NCI-H526 treated with DMSO at 0.1 percent for 48 hours (cell line): ENCODE data around the gene TBC1D21.

Experiments
- DNase-seq: peaks from one replicate; lab custom pipeline; 2025; lab: John Stamatoyannopoulos, UW

TBC1D21 gene

GRCh38 chr15:73873456-73873855, at the start of gene TBC1D21:
Gene TBC1D21 (plus strand): TSS chr15:73873564. CDS start chr15:73873710, 146 bp downstream.
- DNase-seq = no peak

- no peak for DNase-seq
These were observed 46.6 kb upstream of the TBC1D21 start for GRCh38 chr15:73826711-73827251.

DNA sequence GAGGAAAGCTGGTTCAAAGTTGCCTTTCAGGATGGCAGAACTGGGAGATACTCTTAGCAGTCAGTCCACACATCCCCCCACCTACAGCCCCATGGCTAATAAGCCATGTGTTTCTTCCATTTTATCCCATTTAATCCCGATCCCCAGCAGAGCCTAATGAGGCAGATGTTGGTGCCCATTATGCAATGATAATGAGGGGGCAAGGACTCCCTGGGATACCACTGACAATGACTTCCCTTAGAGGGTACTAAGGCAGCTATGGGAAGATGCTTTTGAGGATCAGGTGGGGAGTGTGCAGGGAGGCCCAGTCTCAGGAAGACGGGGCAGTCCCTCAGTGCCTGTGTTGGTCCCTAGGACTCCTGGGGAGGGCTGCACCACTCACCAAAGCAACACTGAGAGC, 43.8 kb upstream of the TBC1D21 start:
- DNase-seq = no peak

DNA sequence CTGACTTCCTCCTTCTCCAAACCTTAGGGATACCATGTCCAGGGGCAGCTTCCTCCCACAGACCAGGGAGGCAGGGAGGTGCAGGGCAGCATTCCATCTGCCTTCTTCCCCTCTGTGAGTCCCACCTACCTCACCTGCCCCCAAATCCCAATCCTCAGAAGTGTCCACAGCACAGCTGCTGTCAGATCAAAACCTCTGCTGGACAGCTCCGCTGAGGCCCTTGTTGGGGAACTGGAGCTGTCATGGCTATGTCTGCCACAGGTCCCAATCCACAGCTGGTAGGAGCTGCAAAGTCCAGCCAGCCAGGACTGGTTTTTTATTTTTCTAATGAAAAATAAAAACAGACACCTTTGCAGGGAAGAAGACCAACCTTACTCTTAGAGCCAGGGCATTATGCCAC, 40.7 kb upstream of the TBC1D21 start:
- no peak for DNase-seq

DNA sequence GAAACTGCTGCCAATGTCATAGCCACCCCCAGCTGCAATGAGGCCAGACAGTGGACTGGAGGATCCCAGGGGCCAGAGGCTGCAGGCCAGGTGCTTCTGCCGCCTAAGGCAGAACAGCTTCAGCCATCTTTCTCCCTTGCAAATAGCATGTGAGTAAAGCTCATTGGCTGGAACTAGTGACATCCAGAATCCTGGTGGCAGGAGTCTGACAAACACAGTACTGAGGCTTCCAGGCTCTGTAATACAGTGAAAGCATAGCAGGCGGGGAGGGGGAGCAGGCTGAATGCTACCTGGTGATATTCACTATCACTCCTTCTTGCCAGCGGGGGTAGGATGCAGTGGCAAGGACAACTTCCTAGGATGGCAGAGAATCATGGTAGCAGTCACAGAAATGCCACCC, 36.5 kb upstream of the TBC1D21 start:
- DNase-seq = no peak

- no peak for DNase-seq
These were observed 34.4 kb upstream of the TBC1D21 start for GRCh38 chr15:73838831-73839426.

DNA sequence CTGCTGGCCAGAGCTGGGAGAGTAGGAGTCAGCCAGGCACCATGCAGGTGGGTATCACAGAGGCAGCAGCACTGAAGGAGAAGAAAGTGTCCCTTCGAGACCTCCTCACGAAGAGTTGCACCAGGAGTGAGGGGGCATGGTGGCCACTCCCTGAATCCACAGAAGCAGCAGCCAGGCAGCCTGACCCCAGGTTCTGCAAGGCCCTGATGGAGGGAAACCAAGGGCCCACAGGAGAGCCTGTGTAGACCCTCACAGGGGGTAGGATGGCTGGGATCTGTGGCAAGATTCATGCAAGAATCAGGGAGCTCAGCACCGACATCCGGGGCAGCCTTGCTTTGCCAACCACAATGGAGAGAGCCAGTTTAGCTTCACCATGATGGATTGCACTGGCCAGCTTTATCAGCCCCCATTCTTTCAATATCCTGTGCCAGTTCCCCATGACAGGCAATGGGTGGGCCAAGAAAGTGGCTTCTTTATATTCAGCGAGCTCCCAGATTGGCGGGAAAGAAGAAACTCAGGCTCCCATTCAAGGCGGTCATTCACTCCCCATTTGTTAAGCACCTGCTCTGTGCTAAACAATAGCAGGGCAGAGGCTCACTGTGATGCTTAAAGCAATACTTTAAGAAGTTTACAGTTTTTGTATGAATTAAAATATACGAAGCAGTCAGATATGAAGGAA, 33.5 kb upstream of the TBC1D21 start:
- no peak for DNase-seq

DNA sequence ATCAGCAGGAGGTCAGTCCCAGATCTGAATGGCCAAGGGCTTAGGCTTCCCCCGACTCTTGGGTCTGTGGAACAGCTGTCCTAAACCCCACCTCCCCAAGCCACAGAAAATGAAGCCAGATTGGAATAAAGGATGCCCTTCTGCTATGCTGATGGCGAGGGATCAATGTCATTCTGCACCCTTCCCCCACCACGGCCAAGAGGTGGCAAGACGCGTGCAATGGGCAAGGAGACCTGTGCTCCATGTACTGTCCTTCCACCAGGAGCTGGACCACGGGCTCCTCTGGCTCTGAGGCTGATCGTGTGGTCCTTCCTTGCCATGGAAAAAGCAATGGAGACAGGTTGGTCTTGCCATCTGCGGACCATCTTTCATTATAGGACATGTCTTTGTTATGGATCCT, 32.6 kb upstream of the TBC1D21 start:
- DNase-seq = no peak

- DNase-seq = no peak
These were observed 31.3 kb upstream of the TBC1D21 start for GRCh38 chr15:73841756-73842725.

- no peak for DNase-seq
These were observed 29.6 kb upstream of the TBC1D21 start for GRCh38 chr15:73843787-73844186.

- DNase-seq = no peak
These were observed 29.0 kb upstream of the TBC1D21 start for GRCh38 chr15:73844356-73844755.

- DNase-seq = no peak
These were observed 27.9 kb upstream of the TBC1D21 start for GRCh38 chr15:73845507-73845906.

GRCh38 chr15:73845907-73846306, 27.5 kb upstream of the TBC1D21 start:
- DNase-seq = no peak

DNA sequence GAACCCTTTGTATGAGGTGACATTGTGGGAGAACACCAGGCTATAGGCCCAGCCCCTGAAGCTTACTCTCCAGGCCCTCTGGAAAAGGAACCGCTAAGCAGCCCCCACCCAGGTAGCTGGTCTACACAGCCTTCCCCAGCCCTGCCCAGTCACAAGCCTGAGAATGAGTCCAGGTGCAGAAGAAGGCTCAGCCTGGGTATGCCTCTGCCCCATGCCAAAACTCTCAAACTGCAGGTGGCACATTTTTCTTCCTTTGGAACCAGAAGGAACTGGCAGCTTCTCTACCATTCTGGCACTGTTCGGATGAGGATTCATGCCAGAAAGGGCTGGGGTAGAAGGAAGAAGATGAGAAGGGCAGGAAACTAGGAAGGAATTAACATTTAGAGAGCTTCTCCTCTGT, 23.7 kb upstream of the TBC1D21 start:
- no peak for DNase-seq

- no peak for DNase-seq
These were observed 23.1 kb upstream of the TBC1D21 start for GRCh38 chr15:73850228-73850627.

- DNase-seq = no peak
These were observed 21.7 kb upstream of the TBC1D21 start for GRCh38 chr15:73851689-73852088.

- no peak for DNase-seq
These were observed 20.9 kb upstream of the TBC1D21 start for GRCh38 chr15:73852507-73852906.

DNA sequence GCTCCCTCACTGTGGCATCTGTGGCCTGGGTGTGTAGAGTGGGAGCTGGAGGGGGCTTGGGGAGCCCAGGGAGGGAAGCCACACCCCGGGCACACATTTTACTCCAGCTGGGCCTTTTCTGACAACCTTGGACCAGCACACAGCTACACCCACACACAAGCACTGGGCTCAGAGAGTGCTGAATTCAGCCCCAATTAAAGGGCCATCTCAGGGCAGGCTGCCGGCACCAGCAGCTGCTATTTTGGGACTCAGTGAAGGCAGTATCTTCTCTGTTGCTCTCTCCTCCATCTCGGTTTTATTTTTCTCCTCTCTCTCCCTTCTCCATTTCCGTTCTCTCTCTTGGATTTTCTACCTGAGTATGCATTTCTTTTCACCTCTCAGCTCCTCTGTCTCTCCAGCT, 19.1 kb upstream of the TBC1D21 start:
- DNase-seq = no peak

DNA sequence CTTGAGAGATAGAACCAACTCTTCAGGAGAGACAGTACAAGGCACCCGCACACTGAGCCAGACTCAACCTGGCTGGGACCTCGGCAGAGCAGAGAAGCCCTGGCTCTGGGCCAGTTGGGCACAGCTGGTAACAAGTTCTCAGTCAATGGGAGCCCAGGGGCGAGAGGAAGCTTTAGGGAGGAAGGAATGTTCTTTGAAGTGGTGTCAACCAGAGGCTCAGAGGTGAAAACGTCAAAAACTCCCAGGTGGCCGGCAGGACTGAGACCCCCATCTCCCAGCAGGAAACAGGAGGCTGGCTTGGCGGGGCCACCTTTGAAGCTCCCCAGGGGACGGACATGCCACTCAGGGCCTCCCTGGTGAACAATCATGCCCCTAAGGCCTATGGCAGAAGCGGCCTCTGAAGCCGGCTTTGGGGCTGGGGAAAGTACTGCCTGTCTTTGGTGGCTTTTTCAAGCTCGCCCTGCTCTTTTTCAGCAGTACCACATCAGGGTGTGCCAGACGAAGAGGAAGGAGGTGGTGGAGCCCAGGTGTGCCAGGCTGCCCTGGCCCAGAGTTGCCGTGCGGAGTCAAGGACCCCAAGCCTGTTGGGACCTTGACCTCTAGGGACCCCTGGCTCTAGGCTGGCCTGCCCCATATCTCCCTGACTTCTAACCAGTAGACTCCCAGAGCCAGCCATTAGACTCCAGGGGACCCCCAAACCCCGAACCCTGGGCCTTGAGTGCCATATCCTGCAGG, 16.7 kb upstream of the TBC1D21 start:
- DNase-seq = no peak

DNA sequence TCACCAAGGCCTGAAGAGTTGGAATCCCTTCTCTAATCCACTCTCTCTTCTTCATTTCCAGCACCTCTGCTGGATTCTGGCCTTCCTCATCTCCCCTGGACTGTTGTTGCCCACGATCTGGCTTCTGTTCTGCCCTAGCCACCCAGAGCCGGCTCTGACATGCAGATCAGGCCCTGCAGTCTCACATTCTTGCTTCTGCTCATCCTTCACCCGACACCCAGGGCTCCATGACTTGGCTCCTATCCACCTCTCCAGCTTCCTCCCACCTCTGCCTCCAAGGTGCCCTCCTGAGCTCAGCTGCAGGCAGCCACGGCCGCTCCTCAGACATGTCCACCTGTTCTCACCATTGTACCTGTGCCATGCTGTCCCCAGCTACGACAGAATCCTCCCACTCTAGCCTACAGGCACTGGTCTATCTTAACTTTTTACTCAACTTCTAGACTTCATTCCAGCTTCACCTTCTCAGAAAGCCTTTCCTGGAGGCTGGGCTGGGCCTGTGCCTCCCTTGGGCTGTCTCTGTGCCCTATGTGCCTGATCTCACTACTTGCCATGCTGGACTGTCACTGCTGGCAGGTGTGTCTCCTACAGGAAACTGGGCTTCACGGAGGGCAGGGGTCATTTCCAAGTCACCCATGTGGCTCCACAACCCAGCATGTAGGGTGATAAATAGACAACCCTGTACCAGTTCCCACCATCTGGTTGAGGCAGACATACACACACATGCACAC, 16.0 kb upstream of the TBC1D21 start:
- no peak for DNase-seq

DNA sequence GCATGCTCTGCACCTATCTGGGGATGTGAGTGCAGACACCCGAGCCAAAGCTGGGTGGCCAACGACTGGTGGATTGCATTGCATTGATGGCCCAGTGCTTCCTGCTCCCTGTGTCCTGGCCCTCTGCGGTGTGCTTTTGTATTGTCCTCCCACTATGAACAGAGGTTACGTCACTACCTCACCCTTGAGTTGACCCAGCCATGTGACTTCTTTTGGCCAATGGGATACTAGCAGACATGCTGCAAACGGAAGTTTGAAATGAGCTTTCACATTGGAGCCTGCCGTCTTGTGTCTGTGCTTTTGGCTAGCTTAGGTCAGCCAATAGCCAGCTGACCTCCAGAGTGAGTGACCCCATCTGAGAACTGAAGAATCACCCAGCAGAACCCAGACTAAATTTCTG, 15.3 kb upstream of the TBC1D21 start:
- DNase-seq = no peak
